GM18520 (cell line): Measurements from ENCODE around the gene CFAP210.

ENCODE experiments used
- ATAC-seq: cut with Tn5 transposase; IDR thresholded peaks from one replicate; pipeline ENCODE4 v1.9.1; 2021; ENCODE audit not compliant: unreplicated experiment

Gene CFAP210

GRCh38 chr2:169676357-169676756, 17.8 kb downstream of the CFAP210 start:
- ATAC-seq: no peak

- ATAC-seq: no peak
These were observed 20.3 kb downstream of the CFAP210 start for GRCh38 chr2:169673921-169674320.

- no peak for ATAC-seq
These were observed 21.1 kb downstream of the CFAP210 start for GRCh38 chr2:169673106-169673505.

- ATAC-seq: no peak
These were observed 21.8 kb downstream of the CFAP210 start for GRCh38 chr2:169672406-169672805.

GRCh38 chr2:169670937-169671336, 23.3 kb downstream of the CFAP210 start:
- no peak for ATAC-seq

GRCh38 chr2:169670215-169670651, 24.0 kb downstream of the CFAP210 start:
- ATAC-seq: no peak

GRCh38 chr2:169667583-169667982, 26.6 kb downstream of the CFAP210 start:
- no peak for ATAC-seq

- no peak for ATAC-seq
These were observed 29.0 kb downstream of the CFAP210 start for GRCh38 chr2:169664978-169665930.

- no peak for ATAC-seq
These were observed 29.6 kb downstream of the CFAP210 start for GRCh38 chr2:169664600-169664977.

GRCh38 chr2:169663247-169663646, 31.0 kb downstream of the CFAP210 start:
- no peak for ATAC-seq

- ATAC-seq: no peak
These were observed 31.5 kb downstream of the CFAP210 start for GRCh38 chr2:169662744-169663143.

GRCh38 chr2:169661265-169661664, 32.9 kb downstream of the CFAP210 start:
- no peak for ATAC-seq

GRCh38 chr2:169659320-169659719, 34.9 kb downstream of the CFAP210 start:
- no peak for ATAC-seq

GRCh38 chr2:169658877-169659276, 35.3 kb downstream of the CFAP210 start:
- ATAC-seq: no peak

- ATAC-seq: no peak
These were observed 38.0 kb downstream of the CFAP210 start for GRCh38 chr2:169656164-169656563.

- no peak for ATAC-seq
These were observed 40.6 kb downstream of the CFAP210 start for GRCh38 chr2:169653636-169654035.

GRCh38 chr2:169649278-169649677, 44.9 kb downstream of the CFAP210 start:
- no peak for ATAC-seq

GRCh38 chr2:169647496-169647895, 46.7 kb downstream of the CFAP210 start:
- no peak for ATAC-seq

GRCh38 chr2:169644173-169644572, 50.0 kb downstream of the CFAP210 start:
- no peak for ATAC-seq

GRCh38 chr2:169641464-169641863, 52.7 kb downstream of the CFAP210 start:
- ATAC-seq: no peak

GRCh38 chr2:169640104-169640503, 54.1 kb downstream of the CFAP210 start:
- no peak for ATAC-seq

GRCh38 chr2:169637620-169638019, 56.6 kb downstream of the CFAP210 start:
- ATAC-seq: no peak
